GM21381 (cell line): ENCODE measurements around the gene ADORA3.

ENCODE experiments used
- ATAC-seq: cut with Tn5 transposase; IDR thresholded peaks from one replicate; pipeline ENCODE4 v1.9.1; 2021; ENCODE audit warnings: mild to moderate bottlenecking, moderate library complexity; ENCODE audit not compliant: unreplicated experiment

Gene ADORA3

DNA sequence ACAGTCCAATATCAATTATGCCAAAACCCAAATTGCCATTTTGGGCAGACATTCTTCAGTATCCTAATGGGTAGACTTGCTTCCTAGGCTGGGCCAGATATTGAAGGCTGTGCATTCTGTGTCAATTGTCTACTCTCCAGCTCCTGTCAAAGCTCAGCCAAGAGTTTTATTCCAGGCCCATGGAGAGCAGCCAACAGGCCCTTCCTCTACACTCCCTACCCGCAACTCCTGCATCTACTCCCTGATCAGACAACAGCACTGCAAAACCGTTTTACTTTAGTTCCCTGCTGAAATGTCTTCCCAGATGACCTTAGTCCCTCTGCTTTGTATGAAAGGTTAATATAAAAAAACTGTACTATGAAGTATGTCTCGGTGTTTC, 6.6 kb upstream of the ADORA3 start:
- ATAC-seq: no peak

DNA sequence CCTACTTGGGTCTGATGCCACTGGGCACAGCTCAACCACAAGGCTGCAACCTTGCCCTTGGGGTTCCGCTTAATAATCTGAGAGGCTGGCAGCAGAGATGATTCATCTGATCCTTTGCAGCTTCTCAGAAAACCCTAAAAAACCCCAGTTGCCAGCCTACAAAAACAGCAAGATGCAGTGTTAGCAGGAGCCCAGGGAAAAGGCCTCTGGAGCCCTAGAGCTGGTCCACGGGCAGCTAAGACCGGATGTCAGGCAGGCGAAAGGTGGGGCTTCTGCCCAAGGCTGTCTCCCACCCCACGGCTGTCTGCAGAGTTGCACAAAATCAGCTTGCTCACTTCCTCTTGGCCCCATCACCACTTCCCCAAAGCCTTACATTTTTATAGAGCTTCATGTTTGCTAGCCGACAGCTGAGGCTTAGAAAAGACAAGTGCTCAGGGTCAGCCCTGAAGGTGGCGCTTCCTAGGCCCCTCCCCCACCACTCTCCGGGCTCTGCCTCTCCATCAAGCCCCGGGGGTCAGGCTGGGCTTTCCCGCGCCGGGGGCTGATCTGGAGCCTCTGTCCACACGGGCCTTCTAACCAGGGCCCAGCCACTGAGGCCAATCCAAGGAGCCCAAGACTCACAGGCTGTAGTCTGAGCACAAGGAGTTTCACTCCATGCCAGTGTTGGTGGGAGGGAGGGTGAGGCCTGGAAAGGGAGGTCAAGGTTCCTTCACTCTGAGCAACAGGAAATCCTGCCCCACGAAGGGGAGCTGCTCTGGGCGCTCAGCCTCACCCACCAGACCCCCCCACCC, 4.2 kb upstream of the ADORA3 start:
- peak; percentile 51 for ATAC-seq

- ATAC-seq: no peak
These were observed 3.1 kb upstream of the ADORA3 start for GRCh38 chr1:111506561-111506960.

DNA sequence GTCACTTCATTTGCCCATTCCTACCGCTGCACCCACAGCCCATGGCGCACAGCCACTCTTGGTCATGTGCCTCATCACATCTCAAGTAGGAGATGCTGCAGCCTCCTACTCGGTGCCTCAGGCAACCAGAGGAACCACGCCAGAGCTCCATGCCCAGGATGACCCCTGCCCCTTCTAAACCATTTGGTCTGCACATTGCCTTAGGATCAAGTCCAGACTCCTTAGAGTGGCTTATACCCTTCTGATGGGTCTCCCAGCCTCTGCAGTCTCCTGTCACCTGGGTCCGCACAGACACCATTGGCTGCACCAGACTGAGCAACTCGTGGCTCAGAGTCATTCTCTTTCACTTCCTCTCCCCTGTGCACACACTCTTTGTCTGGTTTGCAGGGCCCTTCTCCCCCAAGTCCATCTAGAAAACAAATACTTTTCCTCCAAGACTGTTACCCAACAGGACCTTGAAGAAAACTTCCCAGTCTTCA, 2.2 kb upstream of the ADORA3 start:
- ATAC-seq: peak; percentile 49

DNA sequence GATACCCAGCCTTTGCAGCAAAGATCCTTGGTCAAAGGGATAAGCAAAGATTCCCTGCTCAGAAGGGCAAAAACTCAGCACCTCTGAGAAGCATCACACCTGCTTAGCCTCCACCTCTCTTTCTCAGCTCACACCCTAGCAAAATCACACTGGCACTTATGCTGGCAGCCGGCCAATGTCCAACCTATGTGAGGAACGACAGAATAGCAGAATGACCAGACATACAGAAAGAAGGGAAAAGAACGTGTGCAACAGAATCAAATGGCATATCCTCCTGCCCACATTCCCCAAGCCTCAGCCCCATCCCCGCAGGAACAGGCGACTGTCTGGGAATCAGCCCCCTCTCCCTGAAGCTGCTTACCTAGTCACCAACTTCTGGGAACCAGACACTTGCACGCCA, 664 bp upstream of the ADORA3 start:
- ATAC-seq: no peak

GRCh38 chr1:111501645-111502044, 1.8 kb downstream of the ADORA3 start:
- ATAC-seq: no peak

- ATAC-seq: no peak
These were observed 4.2 kb downstream of the ADORA3 start for GRCh38 chr1:111499026-111499785.

GRCh38 chr1:111497592-111497991, 5.8 kb downstream of the ADORA3 start:
- no peak for ATAC-seq

DNA sequence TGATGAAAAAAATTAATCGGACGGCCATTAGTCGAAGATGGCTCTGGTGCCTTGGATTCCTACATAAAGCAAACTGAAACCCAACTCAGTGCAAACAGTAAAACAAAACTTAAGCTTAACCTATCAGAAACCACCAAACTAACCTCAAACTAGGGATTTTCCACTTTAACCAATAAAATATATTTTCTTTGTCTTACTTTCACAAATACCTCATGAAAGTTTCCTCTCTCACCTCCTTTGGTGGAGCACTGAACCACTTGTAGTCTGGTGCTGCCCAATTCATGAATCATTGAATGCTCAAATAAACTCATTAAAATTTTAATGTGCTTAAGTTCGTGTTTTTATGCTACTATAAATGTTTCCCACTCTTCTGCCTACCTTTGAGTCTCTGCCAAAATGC, 7.0 kb downstream of the ADORA3 start:
- ATAC-seq: no peak

GRCh38 chr1:111491070-111491469, 12.4 kb downstream of the ADORA3 start:
- ATAC-seq: no peak

DNA sequence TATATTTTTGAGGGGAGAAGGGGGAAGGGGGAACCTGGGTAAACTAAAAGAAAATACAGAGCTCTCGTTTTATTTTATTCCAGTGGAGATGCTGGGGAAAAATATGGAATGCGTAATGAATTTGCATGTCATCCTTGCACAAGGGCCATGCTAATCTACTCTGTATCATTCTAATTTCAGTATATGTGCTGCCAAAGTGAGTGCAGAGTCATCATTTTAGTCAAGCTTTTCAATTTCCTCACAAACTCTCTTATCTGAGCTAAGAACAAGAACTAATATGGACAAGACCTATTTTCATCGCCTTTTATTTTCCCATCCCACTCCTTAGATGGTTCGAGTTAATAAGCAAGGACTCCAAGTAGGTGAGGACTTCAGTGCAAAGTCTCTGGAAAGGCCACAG, 13.2 kb downstream of the ADORA3 start:
- ATAC-seq: no peak

- no peak for ATAC-seq
These were observed 13.8 kb downstream of the ADORA3 start for GRCh38 chr1:111489604-111490003.

DNA sequence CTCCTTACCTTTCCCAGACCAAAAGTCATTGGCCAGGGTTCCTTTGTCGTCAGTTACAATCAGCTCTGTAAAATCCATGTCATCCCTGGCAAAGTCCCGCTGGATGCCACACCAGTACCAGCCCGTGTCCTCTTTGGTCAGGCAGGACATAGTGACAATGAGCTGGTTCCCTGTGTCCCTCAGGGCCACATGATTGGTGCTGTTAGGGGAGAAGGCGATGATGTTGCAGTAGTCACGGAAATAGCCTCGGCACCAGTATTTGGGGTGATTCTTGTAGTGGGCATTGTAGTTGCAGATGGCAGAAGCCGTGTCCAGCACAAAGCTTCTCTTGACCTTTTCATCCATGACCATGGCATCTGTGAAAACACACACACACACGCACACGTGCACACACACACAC, 14.8 kb downstream of the ADORA3 start:
- no peak for ATAC-seq

DNA sequence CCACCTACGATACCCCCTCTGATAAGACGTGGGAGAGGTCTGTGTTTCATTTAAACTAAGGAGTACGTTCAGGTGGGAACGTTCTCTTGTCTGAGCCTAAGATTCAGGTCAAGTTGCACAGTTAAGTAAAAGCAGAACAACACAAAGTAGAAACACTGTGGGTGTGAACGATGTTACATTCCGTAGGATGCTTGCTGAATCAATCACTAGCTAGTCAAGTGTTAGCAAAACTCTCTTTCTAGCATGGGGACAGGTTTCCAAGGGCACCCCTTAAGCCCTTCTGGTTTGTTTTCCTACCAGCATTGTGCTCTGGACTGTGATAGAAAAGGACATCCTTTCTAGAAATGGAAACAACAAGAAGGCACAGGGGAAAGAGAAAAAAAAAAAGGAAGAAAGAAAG, 16.3 kb downstream of the ADORA3 start:
- no peak for ATAC-seq

GRCh38 chr1:111486431-111486830, 17.0 kb downstream of the ADORA3 start:
- ATAC-seq: no peak

DNA sequence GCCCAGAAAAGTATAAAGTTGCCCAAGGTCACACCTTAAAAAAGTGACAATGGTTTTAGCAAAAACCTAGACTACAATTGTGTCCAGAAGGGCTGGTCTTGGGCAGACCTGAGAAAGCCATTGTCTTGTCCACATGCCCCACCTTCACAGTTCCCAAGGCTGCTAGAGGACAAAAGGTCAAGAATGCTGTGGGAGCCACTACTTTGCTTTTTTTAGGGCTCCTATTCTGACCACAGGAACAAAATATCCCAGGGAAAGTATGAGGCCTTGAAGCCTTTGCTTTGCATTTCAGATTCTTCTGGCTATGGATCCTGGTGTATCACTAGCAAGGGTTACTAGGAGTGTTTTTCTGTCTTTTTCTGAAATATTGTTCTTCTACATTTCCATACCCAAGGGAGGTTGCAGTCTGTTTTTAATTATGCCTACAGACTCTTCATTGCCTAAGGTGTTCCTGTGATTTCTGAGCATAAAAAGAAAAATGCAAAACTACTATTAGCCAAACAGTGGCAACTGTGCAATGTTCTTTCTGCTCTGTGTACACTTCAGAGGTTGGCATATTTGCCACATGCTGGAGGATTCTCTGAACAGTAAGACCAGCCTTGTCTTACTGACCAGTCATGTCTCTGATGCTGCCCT, 18.9 kb downstream of the ADORA3 start:
- no peak for ATAC-seq

DNA sequence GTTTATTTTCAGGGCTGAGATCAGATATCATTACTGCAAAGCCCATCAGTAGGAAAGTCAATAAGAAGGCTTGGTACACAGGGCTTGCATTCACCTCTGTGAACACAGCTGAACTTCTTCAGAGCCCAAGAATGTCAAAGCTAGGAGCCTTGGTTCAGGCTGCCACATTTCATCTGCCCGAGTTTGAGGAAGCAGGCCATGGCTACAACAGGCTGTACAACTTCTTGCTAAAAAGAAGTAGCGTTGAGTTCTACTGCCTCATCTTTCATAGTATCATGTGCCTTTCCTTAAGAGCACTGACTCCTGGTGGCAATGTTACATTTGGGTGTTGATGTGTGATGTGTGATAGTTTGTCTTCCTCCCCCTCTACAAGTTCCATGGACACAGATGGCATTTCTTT, 19.6 kb downstream of the ADORA3 start:
- ATAC-seq: no peak

- ATAC-seq: no peak
These were observed 20.3 kb downstream of the ADORA3 start for GRCh38 chr1:111483166-111483565.

DNA sequence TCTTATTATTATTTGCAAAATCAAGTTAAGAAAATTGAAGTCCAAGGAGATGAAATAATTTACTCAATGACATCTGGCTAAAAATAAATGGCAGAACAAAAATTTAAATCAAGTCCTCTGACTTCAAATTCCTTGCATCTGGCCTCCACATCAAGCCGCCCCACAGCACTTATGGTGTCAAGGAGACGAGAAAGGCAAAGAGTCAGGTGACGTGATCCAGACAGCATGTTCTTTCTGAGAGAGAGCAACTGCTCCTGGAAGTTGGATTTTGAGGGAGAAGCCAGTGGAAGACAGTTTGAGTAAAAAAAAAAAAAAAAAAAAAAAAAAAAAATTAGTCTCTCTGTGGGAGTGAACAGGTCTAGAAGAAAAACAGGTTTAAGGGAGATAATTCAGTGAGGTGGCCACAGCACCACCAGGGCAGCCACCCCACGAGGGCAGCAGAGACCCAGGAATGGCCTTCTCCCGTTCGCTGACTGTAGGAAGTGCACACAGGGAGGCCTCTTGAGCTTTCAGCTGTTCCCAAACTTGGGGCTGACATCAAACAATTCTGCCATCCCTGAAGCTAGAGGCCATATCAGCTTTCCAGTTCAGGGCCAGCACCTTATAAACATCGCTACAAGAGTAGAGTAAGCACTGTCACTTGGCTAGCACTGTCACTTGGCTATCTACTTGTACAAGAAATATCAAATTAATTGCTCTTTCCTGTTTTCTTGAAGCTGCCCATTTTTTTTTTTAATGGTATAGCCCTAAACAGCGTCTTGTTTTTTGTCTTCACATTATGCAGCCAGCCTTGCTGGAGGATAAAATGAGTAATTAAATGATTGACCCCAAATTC, 21.8 kb downstream of the ADORA3 start:
- ATAC-seq: no peak

GRCh38 chr1:111480674-111481073, 22.8 kb downstream of the ADORA3 start:
- ATAC-seq: no peak

DNA sequence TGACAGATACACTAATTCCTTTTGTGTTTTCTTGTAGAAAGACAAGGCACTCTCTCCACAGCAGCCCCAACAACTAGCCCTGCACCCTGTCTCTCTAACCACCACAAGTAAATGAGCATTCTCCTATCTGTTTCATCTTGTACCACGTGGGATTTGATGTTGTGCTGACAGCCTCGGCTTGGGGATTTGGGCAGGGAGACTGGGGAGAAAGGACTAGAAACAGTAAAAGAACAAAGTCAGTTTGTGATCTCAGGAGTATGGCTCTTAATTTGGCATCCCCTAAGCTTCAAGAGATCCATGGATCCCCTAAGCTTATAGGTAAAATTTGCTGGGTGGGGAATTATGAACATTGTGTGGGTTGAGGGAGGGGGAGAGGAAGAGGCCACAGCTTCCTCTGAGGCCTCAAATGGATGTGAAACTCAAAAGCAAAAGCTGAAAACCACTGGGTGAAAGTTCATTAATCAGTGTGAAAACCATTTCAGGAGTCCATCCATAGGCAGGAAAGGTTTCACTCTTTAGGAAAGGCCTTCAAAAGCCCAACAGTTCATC, 26.6 kb downstream of the ADORA3 start:
- ATAC-seq: peak; percentile 63
